ENCODE data around the gene LOXL3.
"Not testable (repeated sequence)": the region's sequence is repeated elsewhere in the genome, so short reads cannot be mapped to it uniquely, and the experiment has no call there.

LOXL3 gene

GRCh38 chr2:74503506-74504475 is 50.0 kb downstream of the LOXL3 start:
- DNase-seq = no peak

DNA sequence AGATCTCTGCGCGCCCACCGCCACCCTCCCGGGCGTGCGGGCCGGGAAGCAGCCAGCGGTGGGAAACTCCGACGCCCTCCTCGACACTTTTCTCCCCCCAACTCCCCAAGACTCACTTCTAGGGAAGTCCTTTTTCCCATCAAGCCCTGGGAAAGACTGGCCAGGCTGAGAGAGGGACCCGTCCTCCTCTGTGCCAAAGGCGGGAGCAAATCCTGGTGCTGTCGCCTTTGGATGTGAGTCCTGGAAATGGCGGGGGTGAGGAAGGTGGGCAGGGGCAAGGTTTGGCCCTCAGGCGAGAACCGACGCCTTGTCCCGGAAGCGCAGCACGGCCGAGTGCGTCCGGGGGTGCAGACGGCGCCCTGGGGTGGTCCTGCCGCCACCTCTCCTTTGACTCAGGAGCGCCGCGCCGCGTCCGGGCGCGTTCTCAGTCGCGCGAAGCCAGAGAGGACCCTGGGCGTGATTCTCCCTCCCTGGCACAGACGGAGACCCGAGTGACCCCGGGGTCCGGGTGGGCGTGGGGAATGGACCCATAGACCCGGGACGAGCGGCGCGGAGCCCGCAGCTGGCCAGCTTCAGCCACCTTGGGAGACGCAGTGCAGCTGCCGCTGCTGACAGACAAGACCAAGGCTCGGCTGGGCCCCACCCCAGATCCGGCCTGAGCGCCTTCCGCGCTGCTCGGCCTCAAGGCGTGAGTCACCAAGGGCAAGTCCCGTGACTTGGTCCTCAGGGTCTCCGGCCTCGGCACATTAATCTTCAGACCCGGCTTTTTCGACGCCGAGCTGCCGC is 50.8 kb downstream of the LOXL3 start:
- no peak for DNase-seq

DNA sequence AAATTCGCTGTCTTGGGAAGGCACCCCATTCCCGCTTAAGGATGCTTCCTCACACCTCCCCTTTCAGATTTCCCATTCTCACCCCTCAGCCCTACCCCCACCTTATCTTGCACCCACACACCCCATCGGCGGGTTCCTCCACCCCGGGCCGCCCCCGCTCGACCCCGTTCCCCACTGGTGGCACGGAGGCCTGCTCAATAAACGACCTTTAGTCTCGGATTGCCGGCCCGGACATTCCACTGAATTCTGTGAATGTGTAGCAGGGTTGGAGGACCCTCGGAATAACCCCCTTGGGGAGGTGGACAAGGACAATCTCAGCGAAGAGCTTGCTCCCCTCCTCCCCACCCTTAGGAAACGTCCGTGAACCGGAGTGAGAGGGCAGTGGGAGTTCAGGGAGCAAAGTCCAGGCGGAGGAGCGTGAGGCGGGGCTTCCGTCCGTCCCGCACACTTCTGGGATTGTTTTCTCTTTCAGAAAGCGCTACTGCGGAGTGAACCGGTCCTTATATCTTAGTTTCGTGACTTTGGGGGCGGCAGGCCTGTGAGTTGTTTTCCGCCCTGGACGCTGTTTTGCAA is 51.5 kb downstream of the LOXL3 start:
- DNase-seq = no peak

DNA sequence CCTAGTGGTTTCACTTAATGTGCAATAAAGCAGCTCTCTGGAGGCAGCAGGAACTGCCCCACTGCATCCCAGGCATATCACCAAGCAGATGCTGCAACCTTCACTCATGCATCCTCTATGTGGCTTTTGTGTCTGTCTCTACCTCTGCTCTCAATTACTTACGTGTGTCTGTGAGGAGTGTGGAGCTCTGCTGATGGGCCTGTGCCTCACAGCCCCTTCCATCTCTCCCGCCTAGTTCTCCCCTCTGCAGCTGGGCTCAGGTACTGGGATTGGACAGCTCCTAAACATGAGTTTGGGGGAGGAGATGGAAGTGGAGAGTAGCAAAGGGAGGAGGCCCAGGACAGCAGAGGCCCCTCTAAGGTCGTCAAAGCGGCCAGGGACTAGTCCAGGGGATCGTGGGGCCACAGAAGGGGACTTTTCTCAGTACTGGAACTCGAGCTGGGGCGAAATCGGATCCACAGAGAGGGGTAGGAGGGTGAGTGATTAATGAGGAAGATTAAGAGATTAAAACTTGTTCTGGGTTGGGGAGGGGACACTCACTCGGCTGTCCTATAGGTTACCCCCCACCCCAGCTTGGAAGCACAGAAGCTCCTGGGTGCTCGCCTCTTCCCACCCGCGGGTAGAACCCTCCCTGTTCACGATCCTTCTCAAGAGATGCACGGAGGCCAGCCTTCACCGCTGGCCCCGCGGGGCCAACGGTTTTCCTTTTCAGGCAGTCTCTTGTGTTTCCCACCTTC is 52.2 kb downstream of the LOXL3 start:
- no peak for DNase-seq

- DNase-seq = no peak
Observed at GRCh38 chr2:74500578-74500946, 53.2 kb downstream of the LOXL3 start.

DNA sequence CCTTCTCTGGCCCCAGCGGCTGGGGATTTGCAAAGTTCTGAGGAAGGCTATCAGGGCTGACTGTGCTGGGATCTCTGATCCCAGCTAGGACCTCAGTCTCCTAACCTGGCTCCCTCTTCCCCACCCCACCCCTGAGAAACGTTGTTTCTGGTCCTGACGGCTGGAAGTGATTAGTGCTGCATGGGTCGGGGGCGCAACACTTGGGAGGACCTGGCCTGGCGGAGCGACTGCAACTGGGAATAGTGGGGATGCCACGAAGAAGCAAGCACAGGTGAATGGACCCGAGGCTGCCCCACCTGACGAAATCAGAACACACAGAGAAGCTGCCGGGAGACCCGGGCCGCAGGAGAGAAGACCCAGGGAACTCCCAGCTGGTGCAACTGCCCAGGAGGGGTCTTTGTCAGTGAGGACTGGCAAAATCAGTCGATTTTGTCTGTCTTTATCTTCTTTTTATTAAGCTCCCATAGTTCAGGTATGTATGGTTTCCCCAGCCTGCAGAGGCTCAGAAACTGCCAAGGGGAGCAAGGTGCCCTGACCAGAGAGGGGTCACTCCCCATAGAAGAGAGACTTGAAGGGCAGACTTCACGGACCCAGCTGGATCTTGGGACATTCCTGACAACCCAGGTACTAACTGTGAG is 53.7 kb downstream of the LOXL3 start:
- DNase-seq = no peak

GRCh38 chr2:74499267-74499939 is 54.3 kb downstream of the LOXL3 start, which contains the start of gene LBX2:
Gene LBX2, minus strand, starts transcription at chr2:74499603. Its CDS starts 66 bp downstream, at chr2:74499537.
- DNase-seq = no peak

DNA sequence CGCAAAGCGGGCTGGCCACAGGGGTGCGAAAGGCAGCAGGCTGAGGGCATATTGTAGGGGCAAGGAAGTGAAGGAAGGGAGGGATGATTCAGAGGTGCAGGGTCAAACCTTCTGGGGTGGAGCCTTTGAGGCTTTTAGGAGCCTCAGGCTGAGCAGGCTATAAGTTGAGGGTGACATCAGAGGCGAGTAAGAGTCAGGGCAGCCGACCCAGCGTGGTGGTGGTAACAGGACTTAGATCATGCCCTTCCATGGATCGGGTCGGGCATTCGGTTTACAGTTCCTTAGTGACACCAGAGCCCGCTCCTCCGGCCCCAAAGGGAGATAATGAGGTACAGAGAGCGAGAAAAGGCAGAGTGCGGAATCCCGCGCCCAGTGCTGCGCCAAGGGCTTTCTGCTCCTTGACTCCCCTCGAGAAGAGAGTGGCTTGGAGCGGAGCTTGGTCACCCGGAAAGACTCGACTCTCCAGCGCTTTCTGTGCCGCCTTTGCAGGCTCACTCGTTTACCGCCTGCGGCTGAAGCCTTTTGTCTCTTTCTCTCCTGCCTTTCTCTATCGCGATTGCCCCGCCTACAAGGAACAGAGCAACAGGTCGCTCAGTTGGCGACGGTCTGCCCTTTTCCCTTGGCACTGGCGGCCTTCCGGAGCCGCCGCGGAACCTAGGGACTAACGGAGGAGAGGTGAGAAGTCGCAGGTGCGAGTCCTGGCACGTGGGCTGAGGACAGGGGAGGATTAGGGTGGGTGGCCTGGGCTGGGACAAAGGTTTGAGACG is 55.1 kb downstream of the LOXL3 start:
- no peak for DNase-seq

- DNase-seq = no peak
Observed at GRCh38 chr2:74497777-74498499, 55.8 kb downstream of the LOXL3 start.

DNA sequence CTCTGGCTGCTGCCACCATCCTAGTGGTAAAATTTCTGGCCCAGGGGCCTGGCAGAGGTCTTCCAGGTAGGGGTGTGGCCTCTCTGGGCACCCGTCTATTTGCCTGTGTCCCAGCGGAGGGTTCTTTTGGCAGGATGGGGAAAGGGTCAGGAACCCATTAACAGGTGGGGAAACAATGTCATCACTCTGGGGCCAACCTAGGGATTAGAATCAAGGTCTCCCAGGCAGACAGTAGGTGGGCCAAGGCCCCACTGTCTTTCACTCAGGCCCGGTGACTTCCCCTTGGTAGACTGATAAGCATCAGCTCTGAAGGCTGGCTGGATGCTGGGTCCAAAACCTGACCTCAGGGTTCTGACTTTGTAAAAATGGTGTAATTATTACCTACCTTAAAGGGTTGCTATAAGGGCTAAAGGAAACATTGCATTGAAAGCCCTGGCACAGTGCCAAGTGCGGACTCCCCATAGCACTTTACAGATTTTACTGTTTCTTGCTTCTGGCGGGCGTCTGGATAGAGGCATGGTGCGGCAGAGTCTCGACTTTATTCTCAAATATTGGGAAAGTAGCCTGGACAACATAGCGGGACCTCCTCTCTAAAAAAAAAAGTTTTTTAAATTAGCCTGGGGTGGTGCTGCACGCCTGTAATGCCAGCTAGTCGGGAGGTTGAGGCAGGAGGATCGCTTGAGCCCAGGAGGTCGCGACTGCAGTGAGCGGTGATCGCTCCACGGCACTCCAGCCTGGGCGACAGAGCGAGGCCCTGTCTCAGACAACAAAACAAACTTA is 56.6 kb downstream of the LOXL3 start:
- no peak for DNase-seq

DNA sequence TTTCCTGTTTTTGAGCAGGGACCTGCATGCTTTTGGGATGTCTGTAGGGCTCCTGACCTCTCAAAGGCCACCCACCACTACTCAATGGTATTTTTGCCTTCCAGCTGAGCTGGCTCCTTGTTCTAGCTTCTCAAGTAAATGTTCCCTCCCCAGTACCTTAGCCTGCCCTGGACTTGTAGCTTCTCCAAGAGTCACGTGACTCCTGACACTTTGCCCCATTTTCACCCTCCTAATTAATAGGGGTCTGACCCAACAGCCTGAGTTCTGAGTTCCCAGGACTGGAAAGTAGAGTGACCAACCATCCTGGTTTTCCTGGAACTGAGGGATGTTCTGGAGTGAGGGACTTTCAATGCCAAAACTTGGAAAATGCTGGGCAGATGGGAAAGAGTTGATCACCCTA is 58.3 kb downstream of the LOXL3 start:
- no peak for DNase-seq

- no peak for DNase-seq
Observed at GRCh38 chr2:74493546-74493945, 60.2 kb downstream of the LOXL3 start.

GRCh38 chr2:74491648-74492544 is 61.8 kb downstream of the LOXL3 start:
- DNase-seq = no peak

DNA sequence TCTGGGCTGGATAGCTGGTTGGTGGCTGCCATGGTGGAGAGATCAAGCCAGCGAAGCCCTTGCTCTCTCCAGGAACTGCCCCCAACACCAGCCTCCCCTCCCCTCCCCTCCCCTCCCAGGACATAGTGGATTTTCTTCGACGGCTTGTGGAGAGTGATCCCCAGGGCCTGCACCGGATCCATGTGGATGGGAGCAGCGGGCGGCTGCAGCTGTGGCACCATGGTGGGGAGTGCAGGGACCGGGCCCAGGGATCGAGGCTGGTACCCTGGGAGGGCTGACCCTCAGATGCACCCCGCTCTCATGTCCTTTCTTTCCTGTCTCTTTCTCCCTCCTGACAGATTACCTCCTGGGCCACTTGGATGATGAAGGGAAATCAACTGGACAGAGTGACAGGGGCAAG is 63.8 kb downstream of the LOXL3 start:
- DNase-seq = no peak

DNA sequence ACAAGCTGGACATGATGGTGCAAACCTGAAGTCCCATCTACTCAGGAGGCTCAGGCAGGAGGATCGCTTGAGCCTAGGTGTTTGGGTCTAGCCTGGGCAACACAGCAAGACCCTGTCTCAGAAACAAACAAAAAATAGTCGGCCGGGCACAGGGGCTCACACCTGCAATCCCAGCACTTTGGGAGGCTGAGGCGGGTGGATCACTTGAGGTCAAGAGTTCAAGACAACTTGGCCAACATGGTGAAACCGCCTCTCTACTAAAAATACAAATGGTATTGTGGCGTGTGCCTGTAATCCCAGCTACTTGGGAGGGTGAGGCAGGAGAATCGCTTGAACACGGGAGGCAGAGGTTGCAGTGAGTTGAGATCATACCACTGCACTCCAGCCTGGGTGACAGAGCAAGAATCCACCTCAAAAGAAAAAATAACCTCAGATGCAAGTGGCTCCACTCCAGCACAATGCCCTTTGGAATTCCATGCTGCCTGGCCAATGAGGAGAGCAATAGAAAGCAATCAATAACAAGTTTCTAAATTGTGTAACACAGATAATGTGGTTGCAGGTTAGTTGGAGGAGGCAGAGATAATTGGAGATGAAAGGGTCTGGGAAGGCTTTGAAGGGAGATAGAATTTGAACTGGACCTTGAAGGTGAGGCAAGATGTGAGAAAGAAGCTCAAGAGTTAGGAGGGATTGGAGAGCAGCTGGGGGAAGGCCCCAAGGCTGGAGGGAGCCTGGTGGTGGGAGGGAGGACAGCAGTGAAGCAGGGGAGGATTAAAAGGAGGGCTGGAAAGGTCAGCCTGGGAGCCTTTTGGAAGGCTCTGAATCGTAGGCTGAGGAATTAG is 64.9 kb downstream of the LOXL3 start:
- DNase-seq = no peak

DNA sequence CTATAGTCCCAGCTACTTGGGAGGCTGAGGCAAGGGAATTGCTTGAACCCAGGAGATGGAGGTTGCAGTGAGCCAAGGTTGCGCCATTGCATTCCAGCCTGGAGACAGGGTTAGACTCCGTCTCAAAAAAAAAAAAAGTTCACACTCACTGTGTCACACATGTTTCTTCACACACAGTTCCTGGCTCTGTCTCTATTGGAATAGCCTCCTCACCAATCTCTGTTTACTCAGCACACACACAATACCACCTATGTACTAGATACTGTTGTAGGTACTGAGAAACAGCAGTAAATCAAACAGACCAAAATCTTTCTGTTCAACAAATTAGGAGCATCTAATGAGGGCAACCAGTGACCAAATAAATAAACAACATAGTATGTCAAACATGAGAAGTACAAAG is 67.6 kb downstream of the LOXL3 start:
- no peak for DNase-seq

DNA sequence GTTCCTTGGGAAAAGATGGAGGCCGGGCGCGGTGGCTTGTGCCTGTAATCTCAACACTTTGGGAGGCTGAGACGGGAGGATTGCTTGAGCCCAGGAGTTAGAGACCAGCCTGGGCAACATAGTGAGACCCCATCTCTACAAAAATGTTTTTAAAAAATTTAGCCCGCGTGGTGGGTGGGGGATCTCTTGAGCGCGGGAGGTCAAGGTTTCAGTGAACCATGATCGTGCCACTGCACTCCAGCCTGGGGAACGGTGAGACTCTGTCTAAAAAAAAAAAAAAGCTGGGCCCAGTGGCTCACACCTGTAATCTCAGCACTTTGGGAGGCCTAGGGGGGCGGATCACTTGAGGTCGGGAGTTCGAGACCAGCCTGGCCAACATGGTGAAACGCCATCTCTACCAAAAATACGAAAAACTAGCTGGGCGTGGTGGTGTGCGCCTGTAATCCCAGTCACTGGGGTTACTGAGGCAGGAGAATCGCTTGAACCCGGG is 70.0 kb downstream of the LOXL3 start:
- DNase-seq = not testable (repeated sequence)

Data from NCI-H1694 (cell line).